A549 (cell line): ENCODE data around the gene SLC12A8. TPM values are rescaled to one million over a fixed set of nuclear protein-coding genes. Genes with fewer than 3 reads are reported as not detected.

Experiments
- ATAC-seq, 2 experiments: fragments of 200-7000 bp in 1 of 2; fragments of >200 bp in 1 of 2; cut with Nextera tagmentation in 1 of 2; cut with Tn5 transposase in 1 of 2; 3 replicates each; pipeline versions ENCODE4 v1.8.0 to v1.9.1; 2018 to 2020; ENCODE audit warnings: mild to moderate bottlenecking in 1 of 2, moderate library complexity in 1 of 2
- CTCF ChIA-PET: fragments of 300-600 bp; sonication (Branson Sonifier 250); formaldehyde crosslinking; extraction: SDS; loops from one replicate; lab custom pipeline; 2021; ENCODE audit warnings: antibody characterized with exemption, inconsistent platforms; lab: Yijun Ruan, JAX
- POLR2A ChIA-PET: fragments of 350-600 bp; formaldehyde crosslinking; extraction: SDS; loops from one replicate; lab custom pipeline; 2021; ENCODE audit warnings: antibody characterized with exemption, inconsistent platforms; lab: Yijun Ruan, JAX
- DNase-seq, 2 experiments: peaks; one replicate each; pipeline versions ENCODE4 v3.0.0 to v3.0.0-alpha.2; 2011 to 2016; ENCODE audit warnings: low read depth in 1 of 2, low spot score in 1 of 2
- FAIRE-seq: peaks from 2 replicates; lab custom pipeline; 2011; peaks lifted over from hg19 to GRCh38; lab: Jason Lieb, UNC
- H3K27ac ChIP-seq, 2 experiments: fragments of >200 bp; sonication (Bioruptor Twin); formaldehyde crosslinking; 3 replicates each; pipeline ENCODE4 v1.5.1; 2016 to 2017
- H3K4me1 ChIP-seq: fragments of >200 bp; sonication (Bioruptor Twin); formaldehyde crosslinking; 3 replicates; pipeline ENCODE4 v1.6.1; 2016
- H3K4me2 ChIP-seq: fragments of >200 bp; sonication (Bioruptor Twin); formaldehyde crosslinking; 3 replicates; pipeline ENCODE4 v1.6.1; 2016
- H3K4me3 ChIP-seq: fragments of >200 bp; sonication (Bioruptor Twin); formaldehyde crosslinking; 3 replicates; pipeline ENCODE4 v1.5.1; 2016
- H3K9me3 ChIP-seq: fragments of >200 bp; sonication (Bioruptor Twin); formaldehyde crosslinking; 3 replicates; pipeline ENCODE4 v1.6.1; 2016
- BHLHE40 ChIP-seq: IDR thresholded peaks from 2 replicates; pipeline ENCODE4 v1.6.1; 2012; ENCODE audit warnings: low read depth, low read length, inconsistent platforms
- CBX8 ChIP-seq: fragments of 200-600 bp; sonication (generic); IDR thresholded peaks from 2 replicates; pipeline ENCODE4 v1.6.1; 2016
- CHD4 ChIP-seq: fragments of 200-600 bp; sonication (generic); IDR thresholded peaks from 2 replicates; pipeline ENCODE4 v1.6.1; 2016; ENCODE audit warnings: antibody characterized with exemption, mild to moderate bottlenecking, borderline replicate concordance
- ELK1 ChIP-seq: fragments of 150-350 bp; IDR thresholded peaks from 2 replicates; pipeline ENCODE4 v1.6.1; 2014; ENCODE audit warnings: low read depth, mild to moderate bottlenecking, low read length
- ESRRA ChIP-seq: fragments of 150-350 bp; IDR thresholded peaks from 2 replicates; pipeline ENCODE4 v1.6.1; 2014; ENCODE audit warnings: mild to moderate bottlenecking, low read length, borderline replicate concordance
- GATA3 ChIP-seq: IDR thresholded peaks from 2 replicates; pipeline ENCODE4 v1.6.1; 2012; ENCODE audit warnings: borderline replicate concordance
- HDAC2 ChIP-seq: fragments of 200-600 bp; sonication (generic); IDR thresholded peaks from 2 replicates; pipeline ENCODE4 v1.6.1; 2016
- HOXB13 ChIP-seq: fragments of 250-450 bp; sonication (Bioruptor Pico); IDR thresholded peaks from 2 replicates; pipeline ENCODE4 v1.5.0; 2020; ENCODE audit warnings: low read depth, mild to moderate bottlenecking, moderate library complexity
- JUNB ChIP-seq: fragments of >200 bp; sonication (Bioruptor Twin); formaldehyde crosslinking; IDR thresholded peaks from 2 replicates; pipeline ENCODE4 v1.6.1; 2016
- KDM5A ChIP-seq: fragments of 200-600 bp; sonication (generic); IDR thresholded peaks from 2 replicates; pipeline ENCODE4 v1.6.1; 2016; ENCODE audit warnings: antibody characterized with exemption, mild to moderate bottlenecking
- MAX ChIP-seq: IDR thresholded peaks from 2 replicates; pipeline ENCODE4 v1.6.1; 2012
- MYC ChIP-seq: IDR thresholded peaks from 2 replicates; pipeline ENCODE4 v1.6.1; 2012; ENCODE audit warnings: mild to moderate bottlenecking, inconsistent platforms, low read length, improper control_type of control experiment, borderline replicate concordance
- NFE2L2 ChIP-seq: fragments of 150-350 bp; conservative IDR thresholded peaks from 2 replicates; pipeline ENCODE4 v1.6.1; 2014; ENCODE audit warnings: low read length
- PBX3 ChIP-seq: IDR thresholded peaks from 2 replicates; pipeline ENCODE4 v1.6.1; 2012
- POLR2A ChIP-seq: IDR thresholded peaks from 2 replicates; pipeline ENCODE4 v1.6.1; 2012; ENCODE audit warnings: mild to moderate bottlenecking, low read length
- SREBF2 ChIP-seq: fragments of 450-650 bp; IDR thresholded peaks from 2 replicates; pipeline ENCODE4 v1.6.1; 2014; ENCODE audit warnings: mild to moderate bottlenecking, moderate library complexity
- ZC3H11A ChIP-seq: fragments of 450-650 bp; IDR thresholded peaks from 2 replicates; pipeline ENCODE4 v1.6.1; 2014; ENCODE audit warnings: antibody characterized with exemption, mild to moderate bottlenecking
- WGBS: methylation state at CpG from one replicate; pipeline ENCODE4 v1.1.6; 2017; ENCODE audit errors: missing lambda C conversion rate; 5-methylcytosine and 5-hydroxymethylcytosine counted together
- polyA plus RNA-seq, 4 experiments: library from polyadenylated mRNA; depleted of rRNA in 3 of 4; stranded (reverse); fragments of >200 nt; fragmentation: RNase III in 1 of 4; extraction: RNeasy Plus Mini Kit Qiagen cat#74134 plus additional on column Dnase treatment in 1 of 4; gene quantifications; 2 replicates in 3 of 4; 3 replicates in 1 of 4; pipeline ENCODE4 v1.2.3, GENCODE V29; 2011 to 2017
- TF ChIP-seq, protein P1 (sequence below): IDR thresholded peaks from 2 replicates; pipeline ENCODE4 v1.6.1; 2012; ENCODE audit warnings: low read depth, borderline replicate concordance
- TF ChIP-seq, protein P2 (sequence below): fragments of 450-650 bp; IDR thresholded peaks from 2 replicates; pipeline ENCODE4 v1.6.1; 2014; ENCODE audit warnings: antibody characterized with exemption

The SLC12A8 gene
- polyA plus RNA-seq, 2 of the 4 experiments (the other 2 are of a cell fraction) = 1.1 to 4.2 TPM

- TF ChIP-seq, protein P1, sequence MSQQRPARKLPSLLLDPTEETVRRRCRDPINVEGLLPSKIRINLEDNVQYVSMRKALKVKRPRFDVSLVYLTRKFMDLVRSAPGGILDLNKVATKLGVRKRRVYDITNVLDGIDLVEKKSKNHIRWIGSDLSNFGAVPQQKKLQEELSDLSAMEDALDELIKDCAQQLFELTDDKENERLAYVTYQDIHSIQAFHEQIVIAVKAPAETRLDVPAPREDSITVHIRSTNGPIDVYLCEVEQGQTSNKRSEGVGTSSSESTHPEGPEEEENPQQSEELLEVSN = no peak
- TF ChIP-seq NFE2L2 = no peak
These were observed 26.2 kb downstream of the SLC12A8 start (continued) for GRCh38 chr3:125186261-125186787.

- Histone ChIP-seq H3K4me3 (no peak overlapping the region), H3K4me1 (no peaks in the 10 kb centered on the region), H3K4me2 (no peak overlapping the region), H3K9me3 (no peaks in the 10 kb centered on the region), H3K27ac (no peak overlapping the region)
- DNase-seq = no peak
- no peak for FAIRE-seq
- CTCF ChIA-PET = interaction anchor here (1.0 to 1.2 kb wide), 2 partner anchors 10 to 13 kb away, joined by 3 to 4 read pairs; no protein-coding TSS in a partner anchor
- WGBS = 80% methylated on average over 3 of the region's 3 CpGs
- no peak for ATAC-seq
- POLR2A ChIA-PET = no interaction called here
- no peak for TF ChIP-seq ESRRA
- TF ChIP-seq HOXB13 (CRISPR knock-in tag) = no peak
- no peak for TF ChIP-seq HDAC2
- TF ChIP-seq ZC3H11A = no peak
- no peak for TF ChIP-seq ELK1
- TF ChIP-seq MYC = no peak
- no peak for TF ChIP-seq GATA3
- TF ChIP-seq BHLHE40 = no peak
- no peak for TF ChIP-seq CBX8
- TF ChIP-seq, protein P2, sequence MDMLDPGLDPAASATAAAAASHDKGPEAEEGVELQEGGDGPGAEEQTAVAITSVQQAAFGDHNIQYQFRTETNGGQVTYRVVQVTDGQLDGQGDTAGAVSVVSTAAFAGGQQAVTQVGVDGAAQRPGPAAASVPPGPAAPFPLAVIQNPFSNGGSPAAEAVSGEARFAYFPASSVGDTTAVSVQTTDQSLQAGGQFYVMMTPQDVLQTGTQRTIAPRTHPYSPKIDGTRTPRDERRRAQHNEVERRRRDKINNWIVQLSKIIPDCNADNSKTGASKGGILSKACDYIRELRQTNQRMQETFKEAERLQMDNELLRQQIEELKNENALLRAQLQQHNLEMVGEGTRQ = no peak
- TF ChIP-seq NFE2L2 = no peak
- no peak for TF ChIP-seq CHD4
- TF ChIP-seq JUNB = no peak
- TF ChIP-seq MAX = no peak
- TF ChIP-seq POLR2A = no peak
- TF ChIP-seq, protein P1 = no peak
- TF ChIP-seq KDM5A = no peak
These were observed 26.7 kb downstream of the SLC12A8 start for GRCh38 chr3:125185805-125186204.

- TF ChIP-seq NFE2L2 (no peak), GATA3 (no peak), ZC3H11A (no peak), PBX3 (no peak), HDAC2 (no peak), ESRRA (no peak), SREBF2 (no peak)
- FAIRE-seq = no peak
- ChIA-PET POLR2A (no interaction called here), CTCF (no interaction called here)
- H3K4me3 ChIP-seq = no peak overlapping the region
- H3K9me3 ChIP-seq = no peaks in the 10 kb centered on the region
- ATAC-seq = no peak
- no peak overlapping the region for H3K27ac ChIP-seq
- H3K4me2 ChIP-seq = no peak overlapping the region
- H3K4me1 ChIP-seq = no peaks in the 10 kb centered on the region
- DNase-seq = no peak
- WGBS = 86% methylated on average over 1 of the region's 1 CpG
These were observed 32.7 kb downstream of the SLC12A8 start for GRCh38 chr3:125179884-125180240.
